Cardiac muscle cell (in vitro differentiated cells and primary cell): ENCODE results near the gene CCDC93. TPM values are rescaled to one million over a fixed set of nuclear protein-coding genes. Genes with fewer than 3 reads are reported as not detected.
"Not testable (repeated sequence)": the region's sequence is repeated elsewhere in the genome, so short reads cannot be mapped to it uniquely, and the experiment has no call there.

Source experiments
- DNase-seq, 2 donors: peaks; one replicate each; pipeline versions ENCODE4 v3.0.0 to v3.0.0-alpha.2; 2010 to 2017; ENCODE audit warnings: low read depth in 1 of 2, low spot score in 1 of 2
- H3K27ac ChIP-seq: fragments of 200-600 bp; sonication (generic); 2 replicates; pipeline ENCODE4 v1.5.1; 2016
- H3K27me3 ChIP-seq: fragments of 200-600 bp; sonication (generic); 2 replicates; pipeline ENCODE4 v1.6.0; 2016; ENCODE audit warnings: control low read depth
- H3K36me3 ChIP-seq: fragments of 200-600 bp; sonication (generic); 2 replicates; pipeline ENCODE4 v1.5.1; 2016; ENCODE audit warnings: control low read depth
- H3K4me1 ChIP-seq: fragments of 200-600 bp; sonication (generic); 2 replicates; pipeline ENCODE4 v1.8.1; 2017; ENCODE audit warnings: low read depth, mild to moderate bottlenecking, mixed run types
- H3K4me3 ChIP-seq: fragments of 200-600 bp; sonication (generic); 2 replicates; pipeline ENCODE4 v1.5.1; 2016; ENCODE audit warnings: mild to moderate bottlenecking
- H3K9me3 ChIP-seq: fragments of 200-600 bp; sonication (generic); 2 replicates; pipeline ENCODE4 v1.5.1; 2017; ENCODE audit warnings: low read depth, mild to moderate bottlenecking, control low read depth
- polyA plus RNA-seq: library from polyadenylated mRNA; unstranded; fragments of >200 nt; fragmentation: Nextera tagmentation; extraction: Ambion mirVana; gene quantifications from 2 replicates; pipeline ENCODE4 v1.2.1, GENCODE V29; 2016
- total RNA-seq: library from RNA; depleted of rRNA; stranded (reverse); fragments of >200 nt; gene quantifications from 2 replicates; pipeline ENCODE4 v1.2.3, GENCODE V29; 2016
- TF ChIP-seq, protein P1 (sequence below): IDR thresholded peaks from 2 replicates; pipeline ENCODE4 v1.5.1; 2012; ENCODE audit warnings: low read depth, mild to moderate bottlenecking, low read length

The CCDC93 gene
- total and polyA plus RNA-seq, 2 experiments from 2014 or later = 16.9 to 20.8 TPM

- H3K9me3 ChIP-seq = no peaks in the 10 kb centered on the region
- H3K4me1 ChIP-seq = no peaks in the 10 kb centered on the region
- H3K27ac ChIP-seq = no peak overlapping the region
- H3K36me3 ChIP-seq = peaks cover 37% of the 10 kb centered on the region
- TF ChIP-seq, protein P1, sequence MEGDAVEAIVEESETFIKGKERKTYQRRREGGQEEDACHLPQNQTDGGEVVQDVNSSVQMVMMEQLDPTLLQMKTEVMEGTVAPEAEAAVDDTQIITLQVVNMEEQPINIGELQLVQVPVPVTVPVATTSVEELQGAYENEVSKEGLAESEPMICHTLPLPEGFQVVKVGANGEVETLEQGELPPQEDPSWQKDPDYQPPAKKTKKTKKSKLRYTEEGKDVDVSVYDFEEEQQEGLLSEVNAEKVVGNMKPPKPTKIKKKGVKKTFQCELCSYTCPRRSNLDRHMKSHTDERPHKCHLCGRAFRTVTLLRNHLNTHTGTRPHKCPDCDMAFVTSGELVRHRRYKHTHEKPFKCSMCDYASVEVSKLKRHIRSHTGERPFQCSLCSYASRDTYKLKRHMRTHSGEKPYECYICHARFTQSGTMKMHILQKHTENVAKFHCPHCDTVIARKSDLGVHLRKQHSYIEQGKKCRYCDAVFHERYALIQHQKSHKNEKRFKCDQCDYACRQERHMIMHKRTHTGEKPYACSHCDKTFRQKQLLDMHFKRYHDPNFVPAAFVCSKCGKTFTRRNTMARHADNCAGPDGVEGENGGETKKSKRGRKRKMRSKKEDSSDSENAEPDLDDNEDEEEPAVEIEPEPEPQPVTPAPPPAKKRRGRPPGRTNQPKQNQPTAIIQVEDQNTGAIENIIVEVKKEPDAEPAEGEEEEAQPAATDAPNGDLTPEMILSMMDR = no peak
- DNase-seq = no peak
- H3K27me3 ChIP-seq = no peaks in the 10 kb centered on the region
- no peak overlapping the region for H3K4me3 ChIP-seq
Measured at GRCh38 chr2:117931266-117931665, 82.6 kb downstream of the CCDC93 start.

GRCh38 chr2:117930775-117931174, 83.1 kb downstream of the CCDC93 start:
- Histone ChIP-seq H3K4me1 (no peaks in the 10 kb centered on the region), H3K4me3 (no peak overlapping the region), H3K9me3 (no peaks in the 10 kb centered on the region), H3K27ac (no peak overlapping the region), H3K36me3 (peaks cover 36% of the 10 kb centered on the region), H3K27me3 (no peaks in the 10 kb centered on the region)
- DNase-seq = no peak
- TF ChIP-seq, protein P1 = no peak

DNA sequence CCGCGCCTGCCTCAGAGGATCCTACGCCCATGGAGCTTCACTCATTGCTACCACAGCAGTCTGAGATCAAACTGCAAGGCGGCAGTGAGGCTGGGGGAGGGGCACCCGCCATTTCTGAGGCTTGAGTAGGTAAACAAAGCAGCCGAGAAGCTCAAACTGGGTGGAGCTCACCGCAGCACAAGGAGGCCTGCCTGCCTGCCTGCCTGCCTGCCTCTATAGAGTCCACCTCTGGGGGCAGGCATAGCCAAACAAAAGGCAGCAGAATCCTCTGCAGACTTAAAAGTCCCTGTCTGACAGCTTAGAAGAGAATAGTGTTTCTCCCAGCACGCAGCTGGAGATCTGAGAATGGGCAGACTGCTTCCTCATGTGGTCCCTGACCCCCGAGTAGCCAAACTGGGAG, 90.4 kb downstream of the CCDC93 start:
- H3K27me3 ChIP-seq, H3K4me3 ChIP-seq, H3K27ac ChIP-seq, H3K4me1 ChIP-seq, H3K9me3 ChIP-seq, DNase-seq: not testable (repeated sequence)
- peaks cover 21% of the 10 kb centered on the region for H3K36me3 ChIP-seq

- TF ChIP-seq, protein P1 = no peak
- Histone ChIP-seq H3K4me1 (no peaks in the 10 kb centered on the region), H3K36me3 (peaks cover 21% of the 10 kb centered on the region), H3K4me3 (no peak overlapping the region), H3K27ac (no peak overlapping the region), H3K27me3 (no peaks in the 10 kb centered on the region), H3K9me3 (no peaks in the 10 kb centered on the region)
- DNase-seq = no peak
Measured at GRCh38 chr2:117921520-117921919, 92.3 kb downstream of the CCDC93 start.

DNA sequence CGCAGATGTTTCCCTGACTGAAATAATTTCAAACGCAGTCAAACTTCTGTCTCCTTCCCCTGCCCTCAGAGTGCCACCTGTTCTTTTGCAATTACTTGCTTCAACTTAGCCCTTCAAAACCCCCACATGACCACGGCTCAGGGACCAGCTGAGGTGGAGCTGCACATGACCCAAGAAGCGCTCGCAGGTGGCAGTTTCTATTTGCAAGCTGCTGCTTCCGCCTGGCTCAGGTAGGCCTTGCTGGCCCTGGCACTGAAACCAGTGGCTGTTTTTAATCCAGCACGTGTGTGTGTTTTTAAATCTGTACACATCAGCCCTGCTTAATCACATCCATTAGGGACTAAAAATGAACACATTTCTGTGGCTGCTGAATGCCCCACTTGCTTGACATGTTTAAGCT, 95.3 kb downstream of the CCDC93 start:
- H3K27ac ChIP-seq = no peak overlapping the region
- no peak overlapping the region for H3K4me3 ChIP-seq
- TF ChIP-seq, protein P1 = no peak
- H3K4me1 ChIP-seq = no peaks in the 10 kb centered on the region
- DNase-seq = no peak
- H3K9me3 ChIP-seq = no peaks in the 10 kb centered on the region
- no peaks in the 10 kb centered on the region for H3K27me3 ChIP-seq
- H3K36me3 ChIP-seq = peaks cover 21% of the 10 kb centered on the region

DNA sequence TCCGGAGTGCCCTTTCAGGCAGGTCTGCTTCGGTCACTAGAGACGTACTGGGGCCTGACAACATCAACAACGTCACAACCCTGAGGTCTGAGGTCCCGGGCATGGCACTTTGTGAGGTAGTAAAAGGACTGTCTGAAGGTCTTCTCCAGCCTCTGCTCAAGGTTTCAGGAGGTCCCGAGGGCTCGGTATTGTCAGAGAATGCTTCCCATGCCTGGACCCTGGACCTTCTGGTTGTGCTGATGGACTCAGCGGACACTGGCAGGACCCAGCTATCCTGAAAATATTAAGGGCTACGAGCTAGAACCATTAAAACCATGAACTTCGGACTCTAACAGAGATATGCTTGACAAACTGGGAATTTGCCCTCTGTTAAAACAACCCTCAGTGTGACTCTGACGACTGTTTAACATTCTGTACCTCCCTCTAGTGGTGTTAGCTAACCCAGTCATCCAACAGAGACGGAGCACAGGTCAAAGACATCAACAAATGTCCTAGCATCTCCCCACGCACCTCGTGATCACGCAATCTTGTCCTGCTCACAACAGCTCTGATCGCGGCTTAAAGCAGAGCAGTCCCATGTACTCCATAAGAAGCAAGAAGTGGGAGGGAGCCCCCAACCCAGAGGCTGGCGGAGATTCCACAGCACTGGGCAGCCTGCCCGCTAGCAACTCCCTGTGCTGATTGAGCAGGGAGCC, 96.5 kb downstream of the CCDC93 start:
- Histone ChIP-seq H3K27ac (no peak overlapping the region), H3K4me3 (no peak overlapping the region), H3K36me3 (peaks cover 20% of the 10 kb centered on the region), H3K27me3 (no peaks in the 10 kb centered on the region), H3K4me1 (no peaks in the 10 kb centered on the region), H3K9me3 (no peaks in the 10 kb centered on the region)
- DNase-seq = peak; percentile 5 to 20
- TF ChIP-seq, protein P1 = peak; percentile 36
